Measurements from ENCODE around the gene KRTAP5-3.

Gene KRTAP5-3

GRCh38 chr11:1652442-1652770 is 44.1 kb upstream of the KRTAP5-3 start:
- Histone ChIP-seq H3K4me3 (ENCODE audit: low read depth, low read length) (no peak overlapping the region), H3K27ac (ENCODE audit: extremely low read depth, low read depth, low read length) (no peak overlapping the region), H3K4me1 (ENCODE audit: control insufficient read depth, insufficient read depth, low read length) (no peaks in the 10 kb centered on the region), H3K36me3 (ENCODE audit: control insufficient read depth in 2 of 2, insufficient read depth in 1 of 2, low read length in 2 of 2) (no peaks in the 10 kb centered on the region), H3K9me3 (ENCODE audit: control insufficient read depth, insufficient read depth, low read depth, low read length) (no peaks in the 10 kb centered on the region)
- CTCF ChIA-PET = interaction anchor here (0.6 to 6.4 kb wide), 64 partner anchors 9 to 735 kb away, joined by 3 to 138 read pairs (median 5); partner anchors contain the start of genes KRTAP5-6 and SYT8
- POLR2A ChIA-PET = interaction anchor here (1.1 to 1.3 kb wide), 2 partner anchors 41 to 500 kb away, joined by 4 to 9 read pairs; no protein-coding TSS in a partner anchor
- TF ChIP-seq ZNF350 (tag by site-specific recombination; IDR thresholded peaks at IDR 0.05) = no peak
- no peak for TF ChIP-seq ZNF146 (tag by site-specific recombination; IDR thresholded peaks at IDR 0.05)
- TF ChIP-seq, protein P1, sequence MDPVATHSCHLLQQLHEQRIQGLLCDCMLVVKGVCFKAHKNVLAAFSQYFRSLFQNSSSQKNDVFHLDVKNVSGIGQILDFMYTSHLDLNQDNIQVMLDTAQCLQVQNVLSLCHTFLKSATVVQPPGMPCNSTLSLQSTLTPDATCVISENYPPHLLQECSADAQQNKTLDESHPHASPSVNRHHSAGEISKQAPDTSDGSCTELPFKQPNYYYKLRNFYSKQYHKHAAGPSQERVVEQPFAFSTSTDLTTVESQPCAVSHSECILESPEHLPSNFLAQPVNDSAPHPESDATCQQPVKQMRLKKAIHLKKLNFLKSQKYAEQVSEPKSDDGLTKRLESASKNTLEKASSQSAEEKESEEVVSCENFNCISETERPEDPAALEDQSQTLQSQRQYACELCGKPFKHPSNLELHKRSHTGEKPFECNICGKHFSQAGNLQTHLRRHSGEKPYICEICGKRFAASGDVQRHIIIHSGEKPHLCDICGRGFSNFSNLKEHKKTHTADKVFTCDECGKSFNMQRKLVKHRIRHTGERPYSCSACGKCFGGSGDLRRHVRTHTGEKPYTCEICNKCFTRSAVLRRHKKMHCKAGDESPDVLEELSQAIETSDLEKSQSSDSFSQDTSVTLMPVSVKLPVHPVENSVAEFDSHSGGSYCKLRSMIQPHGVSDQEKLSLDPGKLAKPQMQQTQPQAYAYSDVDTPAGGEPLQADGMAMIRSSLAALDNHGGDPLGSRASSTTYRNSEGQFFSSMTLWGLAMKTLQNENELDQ (tag by site-specific recombination; IDR thresholded peaks at IDR 0.05; ENCODE audit: low read depth) = no peak
- TF ChIP-seq ZNF266 (tag by site-specific recombination; IDR thresholded peaks at IDR 0.05; ENCODE audit: low read depth) = no peak
- no peak for TF ChIP-seq GLIS1 (tag by site-specific recombination; IDR thresholded peaks at IDR 0.05)
- no peak for TF ChIP-seq ZNF112 (tag by site-specific recombination; IDR thresholded peaks at IDR 0.05)
- no peak for TF ChIP-seq ZNF121 (tag by site-specific recombination; IDR thresholded peaks at IDR 0.05)
- no peak for TF ChIP-seq KLF1 (tag by site-specific recombination; IDR thresholded peaks at IDR 0.05)
- TF ChIP-seq ZNF704 (tag by site-specific recombination; IDR thresholded peaks at IDR 0.05) = no peak
- no peak for TF ChIP-seq SP3 (tag by site-specific recombination; IDR thresholded peaks at IDR 0.05)
- no peak for TF ChIP-seq ZNF513 (tag by site-specific recombination; IDR thresholded peaks at IDR 0.05)
- TF ChIP-seq ATF2 (tag by site-specific recombination; IDR thresholded peaks at IDR 0.05; ENCODE audit: low read depth) = no peak
- TF ChIP-seq HOXA7 (CRISPR knock-in tag; IDR thresholded peaks at IDR 0.05; ENCODE audit: borderline replicate concordance) = no peak
- no peak for TF ChIP-seq ZNF202 (tag by site-specific recombination; IDR thresholded peaks at IDR 0.05; ENCODE audit: borderline replicate concordance)

DNA sequence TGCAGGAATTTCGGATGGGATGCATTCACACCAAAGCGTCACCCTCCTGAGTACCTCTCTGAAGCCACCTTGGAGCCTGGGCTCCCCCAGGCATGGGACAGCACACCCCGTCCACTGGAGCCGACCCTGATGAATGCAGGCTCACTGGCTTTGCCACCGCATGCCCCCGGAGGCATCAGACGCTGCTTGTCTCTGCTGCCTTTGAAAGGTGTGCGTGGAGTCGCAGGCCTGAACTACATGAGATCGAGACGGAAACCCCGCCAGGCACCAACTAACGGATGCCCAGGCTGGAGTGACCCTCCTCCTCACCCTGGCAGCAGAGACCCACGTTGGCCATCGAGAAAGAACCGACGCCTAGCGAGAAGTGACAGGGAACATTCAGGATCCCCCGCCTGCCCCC is 43.8 kb upstream of the KRTAP5-3 start:
- no peaks in the 10 kb centered on the region for H3K9me3 ChIP-seq (ENCODE audit: control insufficient read depth, insufficient read depth, low read depth, low read length)
- CTCF ChIA-PET = interaction anchor here (0.6 to 6.4 kb wide), 56 partner anchors 9 to 735 kb away, joined by 3 to 138 read pairs (median 5); partner anchors contain the start of genes KRTAP5-6 and SYT8
- H3K27ac ChIP-seq (ENCODE audit: extremely low read depth, low read depth, low read length) = no peak overlapping the region
- no peaks in the 10 kb centered on the region for H3K36me3 ChIP-seq (ENCODE audit: control insufficient read depth in 2 of 2, insufficient read depth in 1 of 2, low read length in 2 of 2)
- no peaks in the 10 kb centered on the region for H3K4me1 ChIP-seq (ENCODE audit: control insufficient read depth, insufficient read depth, low read length)
- POLR2A ChIA-PET = interaction anchor here (1.1 to 1.3 kb wide), 2 partner anchors 41 to 500 kb away, joined by 4 to 9 read pairs; no protein-coding TSS in a partner anchor
- H3K4me3 ChIP-seq (ENCODE audit: low read depth, low read length) = no peak overlapping the region
- no peak for TF ChIP-seq ZNF513 (tag by site-specific recombination; IDR thresholded peaks at IDR 0.05)
- no peak for TF ChIP-seq EGR2 (tag by site-specific recombination; IDR thresholded peaks at IDR 0.05; ENCODE audit: low read depth)
- TF ChIP-seq ZNF280C (tag by site-specific recombination; IDR thresholded peaks at IDR 0.05) = no peak
- no peak for TF ChIP-seq MZF1 (tag by site-specific recombination; IDR thresholded peaks at IDR 0.05; ENCODE audit: borderline replicate concordance)
- TF ChIP-seq ZNF350 (tag by site-specific recombination; IDR thresholded peaks at IDR 0.05) = no peak
- no peak for TF ChIP-seq ZNF510 (tag by site-specific recombination; IDR thresholded peaks at IDR 0.05; ENCODE audit: insufficient replicate concordance)
- TF ChIP-seq ZNF704 (tag by site-specific recombination; IDR thresholded peaks at IDR 0.05) = no peak
- TF ChIP-seq ZNF514 (tag by site-specific recombination; IDR thresholded peaks at IDR 0.05) = no peak
- no peak for TF ChIP-seq ZNF785 (tag by site-specific recombination; IDR thresholded peaks at IDR 0.05)
- no peak for TF ChIP-seq TCF7L2 (IDR thresholded peaks at IDR 0.05; ENCODE audit: borderline replicate concordance, low read depth, low read length)
- no peak for TF ChIP-seq MYNN (tag by site-specific recombination; IDR thresholded peaks at IDR 0.05; ENCODE audit: borderline replicate concordance)
- TF ChIP-seq ZNF555 (tag by site-specific recombination; conservative IDR thresholded peaks at IDR 0.05) = no peak

Measured in HEK293 (cell line).